IMR-90 (cell line): ENCODE results near the gene NFATC1. TPM values are rescaled to one million over a fixed set of nuclear protein-coding genes. Genes with fewer than 3 reads are reported as not detected.

ENCODE experiments used
- MAFK ChIP-seq: IDR thresholded peaks from 2 replicates; pipeline ENCODE4 v1.6.1; 2012; ENCODE audit warnings: low read depth, low read length, improper control_type of control experiment
- POLR2A ChIP-seq: IDR thresholded peaks from 2 replicates; pipeline ENCODE4 v1.6.1; 2012; ENCODE audit warnings: mild to moderate bottlenecking, low read depth, low read length
- USF2 ChIP-seq: fragments of 150-350 bp; IDR thresholded peaks from 2 replicates; pipeline ENCODE4 v1.6.1; 2017; ENCODE audit warnings: mild to moderate bottlenecking, antibody characterized with exemption, low read length, low read depth
- polyA plus RNA-seq, 3 experiments: library from polyadenylated mRNA; depleted of rRNA; stranded (reverse); fragments of >200 nt; gene quantifications; 2 replicates each; pipeline ENCODE4 v1.2.3, GENCODE V29; 2012; ENCODE audit warnings: low replicate concordance in 1 of 3
- total RNA-seq: library from RNA; depleted of rRNA; stranded (reverse); fragments of >200 nt; gene quantifications from 2 replicates; pipeline ENCODE4 v1.2.3, GENCODE V29; 2012

NFATC1 gene
- total and polyA plus RNA-seq, 2 of the 4 experiments (the other 2 are of a cell fraction), result 0.36 to 1.8 TPM

GRCh38 chr18:79577451-79578395 lies 182.0 kb downstream of the NFATC1 start (continued):
- TF ChIP-seq USF2 (no peak), POLR2A (no peak), MAFK (no peak)
